Measurements from ENCODE around the gene SCN9A. TPM values are rescaled to one million over a fixed set of nuclear protein-coding genes. Genes with fewer than 3 reads are reported as not detected.

The SCN9A gene
- total RNA-seq, 1 experiment from 2014 or later, result 0.07 TPM

DNA sequence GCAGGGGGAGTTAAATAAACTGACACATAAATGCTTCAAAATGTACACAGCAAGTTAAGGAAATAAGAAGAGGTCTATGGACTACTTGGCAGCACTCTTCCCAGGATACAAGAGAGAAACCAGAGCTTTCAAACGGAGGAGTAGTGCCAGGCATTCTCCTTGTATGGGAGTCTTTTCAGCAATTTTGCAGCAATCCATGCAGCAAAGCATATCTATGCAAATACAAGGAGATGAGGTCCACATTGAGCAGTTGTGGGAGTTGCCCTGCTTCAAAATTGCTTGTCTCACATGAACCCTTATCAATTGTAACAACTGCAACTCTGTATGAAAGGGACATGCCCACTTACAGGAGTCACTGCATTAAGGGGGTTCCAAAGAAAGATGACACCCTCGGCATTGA, 37.8 kb downstream of the SCN9A start:
- Histone ChIP-seq H3K4me2 (ENCODE audit: low read length) (no peak overlapping the region), H3K4me1 (ENCODE audit: control insufficient read depth in 1 of 2, insufficient read depth in 2 of 2, low read length in 2 of 2) (no peaks in the 10 kb centered on the region), H3K36me3 (ENCODE audit: control insufficient read depth in 1 of 2, insufficient read depth in 2 of 2, low read length in 2 of 2) (no peaks in the 10 kb centered on the region), H4K20me1 (ENCODE audit: insufficient read depth) (no peaks in the 10 kb centered on the region), H3K27ac (ENCODE audit: low read depth, low read length) (no peak overlapping the region), H3K27me3 (ENCODE audit: insufficient read depth, low read length) (peaks cover 33% of the 10 kb centered on the region), H3K79me2 (ENCODE audit: insufficient read depth, low read length) (no peaks in the 10 kb centered on the region), H3K9me2 (ENCODE audit: insufficient read depth) (no peaks in the 10 kb centered on the region), H3K9ac (ENCODE audit: low read length) (no peak overlapping the region), H3K9me3 (ENCODE audit: control insufficient read depth in 1 of 2, insufficient read depth in 1 of 2, low read depth in 1 of 2, low read length in 2 of 2) (no peaks in the 10 kb centered on the region), H3K4me3 (replicated peaks in 1 of 2; ENCODE audit: low read depth in 1 of 2, low read length in 2 of 2) (no peak overlapping the region), H2AFZ (ENCODE audit: low read depth, low read length, poor library complexity, severe bottlenecking) (no peak overlapping the region)
- no TSS peak for BruUV-seq (replicated peaks)
- POLR2A ChIA-PET, result no interaction called here
- intact Hi-C loops (cut with micrococcal nuclease), result no loop called here
- RAD21 ChIA-PET (ENCODE audit: low non-redundant PET in 1 of 2, low total read pairs in 2 of 2, uncharacterized antibody in 2 of 2, unreplicated experiment in 2 of 2), result no interaction called here
- CTCF ChIA-PET, result no interaction called here
- DNase-seq (ENCODE audit: low read depth, low spot score) (no peak), ATAC-seq (no peak)
- TF ChIP-seq, protein P1, sequence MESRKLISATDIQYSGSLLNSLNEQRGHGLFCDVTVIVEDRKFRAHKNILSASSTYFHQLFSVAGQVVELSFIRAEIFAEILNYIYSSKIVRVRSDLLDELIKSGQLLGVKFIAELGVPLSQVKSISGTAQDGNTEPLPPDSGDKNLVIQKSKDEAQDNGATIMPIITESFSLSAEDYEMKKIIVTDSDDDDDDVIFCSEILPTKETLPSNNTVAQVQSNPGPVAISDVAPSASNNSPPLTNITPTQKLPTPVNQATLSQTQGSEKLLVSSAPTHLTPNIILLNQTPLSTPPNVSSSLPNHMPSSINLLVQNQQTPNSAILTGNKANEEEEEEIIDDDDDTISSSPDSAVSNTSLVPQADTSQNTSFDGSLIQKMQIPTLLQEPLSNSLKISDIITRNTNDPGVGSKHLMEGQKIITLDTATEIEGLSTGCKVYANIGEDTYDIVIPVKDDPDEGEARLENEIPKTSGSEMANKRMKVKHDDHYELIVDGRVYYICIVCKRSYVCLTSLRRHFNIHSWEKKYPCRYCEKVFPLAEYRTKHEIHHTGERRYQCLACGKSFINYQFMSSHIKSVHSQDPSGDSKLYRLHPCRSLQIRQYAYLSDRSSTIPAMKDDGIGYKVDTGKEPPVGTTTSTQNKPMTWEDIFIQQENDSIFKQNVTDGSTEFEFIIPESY (IDR thresholded peaks at IDR 0.05; ENCODE audit: extremely low read depth, insufficient replicate concordance, low read length), result no peak
- TF ChIP-seq, protein P2, sequence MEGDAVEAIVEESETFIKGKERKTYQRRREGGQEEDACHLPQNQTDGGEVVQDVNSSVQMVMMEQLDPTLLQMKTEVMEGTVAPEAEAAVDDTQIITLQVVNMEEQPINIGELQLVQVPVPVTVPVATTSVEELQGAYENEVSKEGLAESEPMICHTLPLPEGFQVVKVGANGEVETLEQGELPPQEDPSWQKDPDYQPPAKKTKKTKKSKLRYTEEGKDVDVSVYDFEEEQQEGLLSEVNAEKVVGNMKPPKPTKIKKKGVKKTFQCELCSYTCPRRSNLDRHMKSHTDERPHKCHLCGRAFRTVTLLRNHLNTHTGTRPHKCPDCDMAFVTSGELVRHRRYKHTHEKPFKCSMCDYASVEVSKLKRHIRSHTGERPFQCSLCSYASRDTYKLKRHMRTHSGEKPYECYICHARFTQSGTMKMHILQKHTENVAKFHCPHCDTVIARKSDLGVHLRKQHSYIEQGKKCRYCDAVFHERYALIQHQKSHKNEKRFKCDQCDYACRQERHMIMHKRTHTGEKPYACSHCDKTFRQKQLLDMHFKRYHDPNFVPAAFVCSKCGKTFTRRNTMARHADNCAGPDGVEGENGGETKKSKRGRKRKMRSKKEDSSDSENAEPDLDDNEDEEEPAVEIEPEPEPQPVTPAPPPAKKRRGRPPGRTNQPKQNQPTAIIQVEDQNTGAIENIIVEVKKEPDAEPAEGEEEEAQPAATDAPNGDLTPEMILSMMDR (IDR thresholded peaks at IDR 0.05 in 2 of 3, conservative IDR thresholded peaks at IDR 0.05 in 1 of 3; ENCODE audit: borderline replicate concordance in 1 of 3, insufficient read depth in 1 of 3, low read depth in 2 of 3, low read length in 2 of 3), result no peak
- no peak for TF ChIP-seq TCF7L2 (IDR thresholded peaks at IDR 0.05; ENCODE audit: borderline replicate concordance, extremely low read depth, insufficient read depth, insufficient read length)
- TF ChIP-seq ZNF274 (IDR thresholded peaks at IDR 0.05; ENCODE audit: low read depth, low read length), result no peak
